ENCODE measurements around the gene TMEM117. TPM values are rescaled to one million over a fixed set of nuclear protein-coding genes. Genes with fewer than 3 reads are reported as not detected.

The TMEM117 gene
- total RNA-seq, 2 donors from 2014 or later: 5.8 to 6.5 TPM

GRCh38 chr12:43914391-43914790 is 78.5 kb downstream of the TMEM117 start:
- ATAC-seq: no peak
- Mint-ChIP-seq H3K4me1 (peaks cover 2% of the 10 kb centered on the region), H3K27ac (no peak overlapping the region), H3K4me3 (no peak overlapping the region), H3K27me3 (no peaks in the 10 kb centered on the region), H3K36me3 (ENCODE audit: low read depth) (no peaks in the 10 kb centered on the region)
- H3K9me3 ChIP-seq (ENCODE audit: control insufficient read depth, low read length, poor library complexity, severe bottlenecking): no peaks in the 10 kb centered on the region
- no peak for DNase-seq

- Mint-ChIP-seq H3K27me3 (no peaks in the 10 kb centered on the region), H3K4me1 (peaks cover 2% of the 10 kb centered on the region), H3K27ac (no peak overlapping the region), H3K4me3 (no peak overlapping the region), H3K36me3 (ENCODE audit: low read depth) (peaks cover 4% of the 10 kb centered on the region)
- DNase-seq (no peak), ATAC-seq (no peak)
- no peaks in the 10 kb centered on the region for H3K9me3 ChIP-seq (ENCODE audit: control insufficient read depth, low read length, poor library complexity, severe bottlenecking)
Measured at GRCh38 chr12:43914923-43915468, 79.1 kb downstream of the TMEM117 start.

- Mint-ChIP-seq H3K4me1 (peaks cover 5% of the 10 kb centered on the region), H3K27ac (no peak overlapping the region), H3K36me3 (ENCODE audit: low read depth) (peaks cover 6% of the 10 kb centered on the region), H3K4me3 (no peak overlapping the region), H3K27me3 (no peaks in the 10 kb centered on the region)
- ATAC-seq (no peak), DNase-seq (no peak)
- no peaks in the 10 kb centered on the region for H3K9me3 ChIP-seq (ENCODE audit: control insufficient read depth, low read length, poor library complexity, severe bottlenecking)
Measured at GRCh38 chr12:43917896-43918295, 82.0 kb downstream of the TMEM117 start.

- DNase-seq (no peak), ATAC-seq (no peak)
- H3K4me1 Mint-ChIP-seq: peaks cover 4% of the 10 kb centered on the region
- no peak overlapping the region for H3K4me3 Mint-ChIP-seq
- no peak overlapping the region for H3K27ac Mint-ChIP-seq
- peaks cover 6% of the 10 kb centered on the region for H3K36me3 Mint-ChIP-seq (ENCODE audit: low read depth)
- no peaks in the 10 kb centered on the region for H3K9me3 ChIP-seq (ENCODE audit: control insufficient read depth, low read length, poor library complexity, severe bottlenecking)
- no peaks in the 10 kb centered on the region for H3K27me3 Mint-ChIP-seq
Measured at GRCh38 chr12:43921666-43922337, 85.9 kb downstream of the TMEM117 start.

GRCh38 chr12:43930032-43930431 is 94.2 kb downstream of the TMEM117 start:
- DNase-seq: no peak
- Mint-ChIP-seq H3K36me3 (ENCODE audit: low read depth) (peaks cover 3% of the 10 kb centered on the region), H3K4me3 (no peak overlapping the region), H3K4me1 (no peaks in the 10 kb centered on the region), H3K27ac (no peak overlapping the region), H3K27me3 (no peaks in the 10 kb centered on the region)
- ATAC-seq: no peak
- H3K9me3 ChIP-seq (ENCODE audit: control insufficient read depth, low read length, poor library complexity, severe bottlenecking): peaks cover 3% of the 10 kb centered on the region

- Mint-ChIP-seq H3K36me3 (ENCODE audit: low read depth) (peaks cover 3% of the 10 kb centered on the region), H3K4me1 (no peaks in the 10 kb centered on the region), H3K27me3 (no peaks in the 10 kb centered on the region), H3K27ac (no peak overlapping the region), H3K4me3 (no peak overlapping the region)
- H3K9me3 ChIP-seq (ENCODE audit: control insufficient read depth, low read length, poor library complexity, severe bottlenecking): peaks cover 3% of the 10 kb centered on the region
- DNase-seq (no peak), ATAC-seq (no peak)
Measured at GRCh38 chr12:43931187-43931586, 95.3 kb downstream of the TMEM117 start.

- Mint-ChIP-seq H3K27ac (no peak overlapping the region), H3K4me3 (no peak overlapping the region), H3K4me1 (no peaks in the 10 kb centered on the region), H3K27me3 (no peaks in the 10 kb centered on the region), H3K36me3 (ENCODE audit: low read depth) (no peaks in the 10 kb centered on the region)
- peaks cover 3% of the 10 kb centered on the region for H3K9me3 ChIP-seq (ENCODE audit: control insufficient read depth, low read length, poor library complexity, severe bottlenecking)
- ATAC-seq: no peak
- DNase-seq: no peak
Measured at GRCh38 chr12:43935581-43935980, 99.7 kb downstream of the TMEM117 start.

GRCh38 chr12:43937947-43938346 is 102.1 kb downstream of the TMEM117 start:
- no peaks in the 10 kb centered on the region for H3K9me3 ChIP-seq (ENCODE audit: control insufficient read depth, low read length, poor library complexity, severe bottlenecking)
- DNase-seq (no peak), ATAC-seq (no peak)
- Mint-ChIP-seq H3K4me1 (no peaks in the 10 kb centered on the region), H3K36me3 (ENCODE audit: low read depth) (no peaks in the 10 kb centered on the region), H3K4me3 (no peak overlapping the region), H3K27me3 (no peaks in the 10 kb centered on the region), H3K27ac (no peak overlapping the region)

GRCh38 chr12:43942379-43942778 is 106.5 kb downstream of the TMEM117 start:
- Mint-ChIP-seq H3K4me1 (no peaks in the 10 kb centered on the region), H3K36me3 (ENCODE audit: low read depth) (no peaks in the 10 kb centered on the region), H3K4me3 (no peak overlapping the region), H3K27ac (no peak overlapping the region), H3K27me3 (no peaks in the 10 kb centered on the region)
- ATAC-seq (no peak), DNase-seq (no peak)
- H3K9me3 ChIP-seq (ENCODE audit: control insufficient read depth, low read length, poor library complexity, severe bottlenecking): no peaks in the 10 kb centered on the region

- no peak overlapping the region for H3K4me3 Mint-ChIP-seq
- no peak for DNase-seq
Measured at GRCh38 chr12:43945983-43946382, 110.1 kb downstream of the TMEM117 start.

GRCh38 chr12:43951286-43951685 is 115.4 kb downstream of the TMEM117 start:
- peaks cover 6% of the 10 kb centered on the region for H3K4me1 Mint-ChIP-seq
- no peak overlapping the region for H3K4me3 Mint-ChIP-seq
- DNase-seq: no peak
- peaks cover 7% of the 10 kb centered on the region for H3K36me3 Mint-ChIP-seq (ENCODE audit: low read depth)
- H3K27me3 Mint-ChIP-seq: no peaks in the 10 kb centered on the region
- H3K27ac Mint-ChIP-seq: no peak overlapping the region
- no peaks in the 10 kb centered on the region for H3K9me3 ChIP-seq (ENCODE audit: control insufficient read depth, low read length, poor library complexity, severe bottlenecking)
- no peak for ATAC-seq

More at GRCh38 chr12:43945983-43946382, 110.1 kb downstream of the TMEM117 start:
- H3K36me3 Mint-ChIP-seq (ENCODE audit: low read depth): peaks cover 7% of the 10 kb centered on the region
- H3K4me1 Mint-ChIP-seq: no peaks in the 10 kb centered on the region
- H3K27ac Mint-ChIP-seq: no peak overlapping the region
- no peaks in the 10 kb centered on the region for H3K9me3 ChIP-seq (ENCODE audit: control insufficient read depth, low read length, poor library complexity, severe bottlenecking)
- no peak for ATAC-seq
- H3K27me3 Mint-ChIP-seq: no peaks in the 10 kb centered on the region

- H3K36me3 Mint-ChIP-seq (ENCODE audit: low read depth): no peaks in the 10 kb centered on the region
- ATAC-seq (peak; percentile 39), DNase-seq (no peak)
- no peaks in the 10 kb centered on the region for H3K9me3 ChIP-seq (ENCODE audit: control insufficient read depth, low read length, poor library complexity, severe bottlenecking)
- no peak overlapping the region for H3K27ac Mint-ChIP-seq
- H3K4me3 Mint-ChIP-seq: no peak overlapping the region
- peaks cover 14% of the 10 kb centered on the region for H3K4me1 Mint-ChIP-seq
- no peaks in the 10 kb centered on the region for H3K27me3 Mint-ChIP-seq
Measured at GRCh38 chr12:43957732-43958372, 122.0 kb downstream of the TMEM117 start.

GRCh38 chr12:43964033-43964432 is 128.2 kb downstream of the TMEM117 start:
- DNase-seq: no peak
- no peaks in the 10 kb centered on the region for H3K9me3 ChIP-seq (ENCODE audit: control insufficient read depth, low read length, poor library complexity, severe bottlenecking)
- ATAC-seq: no peak
- Mint-ChIP-seq H3K4me1 (peaks cover 2% of the 10 kb centered on the region), H3K27ac (no peak overlapping the region), H3K4me3 (no peak overlapping the region), H3K36me3 (ENCODE audit: low read depth) (no peaks in the 10 kb centered on the region), H3K27me3 (no peaks in the 10 kb centered on the region)

GRCh38 chr12:43964961-43965360 is 129.1 kb downstream of the TMEM117 start:
- Mint-ChIP-seq H3K4me3 (no peak overlapping the region), H3K36me3 (ENCODE audit: low read depth) (no peaks in the 10 kb centered on the region), H3K27me3 (no peaks in the 10 kb centered on the region), H3K27ac (no peak overlapping the region), H3K4me1 (no peaks in the 10 kb centered on the region)
- DNase-seq: no peak
- ATAC-seq: no peak
- H3K9me3 ChIP-seq (ENCODE audit: control insufficient read depth, low read length, poor library complexity, severe bottlenecking): no peaks in the 10 kb centered on the region
